ENCODE results near the gene ASAP3.
A peak's percentile ranks its signal among the peaks of the same experiment; 100 is the strongest.

ASAP3 gene

DNA sequence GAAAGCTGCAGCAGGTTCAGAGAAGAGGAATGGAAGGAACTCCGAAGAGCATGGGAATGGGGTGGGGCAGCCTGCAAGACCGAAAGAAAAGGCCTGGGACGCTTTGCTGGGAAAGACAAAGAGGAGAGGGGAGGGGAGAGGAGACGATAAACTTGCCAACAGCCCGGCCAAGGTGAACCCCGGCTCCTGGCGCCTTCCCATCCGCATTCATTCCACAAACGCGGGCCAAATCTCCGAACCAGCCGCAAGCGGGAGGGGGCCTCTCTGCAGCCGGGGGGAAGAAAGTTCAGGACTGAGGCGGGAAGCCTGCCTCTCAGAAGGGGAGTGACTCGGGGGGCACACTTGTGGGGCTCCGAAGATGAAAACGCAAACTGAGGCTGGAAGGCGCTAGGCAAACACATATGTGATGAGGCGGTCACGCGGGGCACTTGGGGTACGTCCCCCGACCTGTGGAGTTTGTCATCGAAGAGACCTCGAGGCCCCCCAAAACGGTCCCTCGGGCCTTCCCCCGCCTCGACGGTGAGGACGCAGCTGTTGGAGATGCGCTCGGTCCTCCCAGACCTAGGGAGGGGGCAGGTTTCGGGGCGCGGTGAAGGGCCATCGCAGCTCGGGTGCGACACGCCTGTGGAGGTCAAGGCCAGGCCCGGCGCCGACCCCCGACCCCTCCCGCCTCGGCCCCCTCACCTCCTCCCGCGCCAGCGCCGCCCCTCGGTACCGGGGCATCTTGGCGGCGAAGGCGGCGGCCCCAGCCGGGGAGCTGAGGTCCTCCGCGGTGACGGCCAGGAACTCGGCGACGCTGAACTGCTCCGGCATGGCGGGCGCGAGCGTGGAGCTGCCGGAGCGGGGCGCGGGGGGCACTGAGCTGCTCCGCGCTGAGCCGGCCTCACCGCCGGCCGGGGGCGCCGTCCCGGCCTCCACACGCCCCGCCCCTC lies at the start of gene ASAP3:
ASAP3 (minus strand) TSS at position 859 of the 932 bp plus-strand sequence; CDS start at position 813, 46 bp downstream.
- no peak for DNase-seq

- peak; percentile 32 for DNase-seq
Observed at GRCh38 chr1:23533246-23534023, 49.5 kb upstream of the ASAP3 start.

DNA sequence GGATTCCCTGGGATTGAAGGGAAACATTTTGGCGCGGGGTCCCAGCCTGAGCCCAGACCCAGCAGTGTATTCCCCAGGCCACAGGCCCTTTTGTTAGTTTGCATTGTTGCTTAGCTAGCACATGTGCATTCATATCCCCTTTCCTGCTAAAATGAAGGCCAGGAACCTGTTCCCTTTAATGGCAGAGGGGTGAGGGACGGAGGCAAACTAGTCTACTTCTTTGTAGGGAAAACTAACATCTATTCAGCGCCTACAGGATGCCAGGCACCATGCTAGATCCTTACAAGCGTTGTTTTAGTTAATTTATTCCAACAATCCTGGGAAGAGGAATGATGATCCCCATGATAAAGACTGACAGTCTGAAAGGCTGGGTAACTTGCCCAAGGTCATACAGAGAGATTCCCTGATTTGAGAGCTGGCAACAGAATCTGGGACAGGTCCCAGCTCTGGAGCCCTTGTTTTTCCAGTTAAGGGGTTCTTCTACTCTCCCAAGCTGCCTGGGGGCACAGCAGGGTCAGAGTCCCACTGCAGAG lies 47.6 kb upstream of the ASAP3 start:
- DNase-seq: no peak

GRCh38 chr1:23530747-23531561 lies 47.0 kb upstream of the ASAP3 start, which contains the start of gene E2F2:
TSS of gene E2F2 (minus strand) at chr1:23531233. CDS start at chr1:23530793, 440 bp downstream.
- peak; percentile 88 for DNase-seq

DNA sequence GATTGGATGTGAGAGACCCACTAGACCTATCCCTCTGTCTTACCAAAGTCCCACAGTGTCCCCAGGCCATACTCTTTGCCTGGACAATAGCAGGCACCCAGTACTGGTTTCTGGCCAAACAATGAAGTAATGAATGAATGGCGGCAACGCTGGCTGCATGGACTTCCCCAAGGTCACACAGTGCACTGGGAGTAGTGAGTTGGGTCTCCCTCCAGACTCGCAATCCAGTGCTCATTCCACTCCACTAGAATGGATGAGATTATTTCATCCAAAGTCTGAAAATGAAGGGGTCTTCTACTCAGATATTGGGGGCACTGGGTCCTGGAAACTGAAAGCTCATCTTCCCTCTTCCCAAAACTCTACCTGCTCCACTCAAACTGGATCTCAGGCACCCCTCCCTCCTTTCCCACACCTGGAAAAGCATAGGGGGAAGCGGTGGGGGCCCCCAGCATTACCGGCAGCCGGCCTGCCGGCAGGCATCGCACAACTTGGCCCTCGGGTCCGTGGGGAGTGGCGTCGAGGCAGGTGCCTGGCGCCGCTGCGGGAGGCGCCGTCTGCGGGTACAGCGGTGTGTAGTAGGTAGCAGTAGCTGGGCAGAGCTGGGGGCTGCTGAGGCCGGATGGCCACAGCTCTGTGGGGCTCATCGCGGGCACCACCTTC lies 46.2 kb upstream of the ASAP3 start:
- no peak for DNase-seq

- no peak for DNase-seq
Observed at GRCh38 chr1:23529146-23530086, 45.4 kb upstream of the ASAP3 start.

DNA sequence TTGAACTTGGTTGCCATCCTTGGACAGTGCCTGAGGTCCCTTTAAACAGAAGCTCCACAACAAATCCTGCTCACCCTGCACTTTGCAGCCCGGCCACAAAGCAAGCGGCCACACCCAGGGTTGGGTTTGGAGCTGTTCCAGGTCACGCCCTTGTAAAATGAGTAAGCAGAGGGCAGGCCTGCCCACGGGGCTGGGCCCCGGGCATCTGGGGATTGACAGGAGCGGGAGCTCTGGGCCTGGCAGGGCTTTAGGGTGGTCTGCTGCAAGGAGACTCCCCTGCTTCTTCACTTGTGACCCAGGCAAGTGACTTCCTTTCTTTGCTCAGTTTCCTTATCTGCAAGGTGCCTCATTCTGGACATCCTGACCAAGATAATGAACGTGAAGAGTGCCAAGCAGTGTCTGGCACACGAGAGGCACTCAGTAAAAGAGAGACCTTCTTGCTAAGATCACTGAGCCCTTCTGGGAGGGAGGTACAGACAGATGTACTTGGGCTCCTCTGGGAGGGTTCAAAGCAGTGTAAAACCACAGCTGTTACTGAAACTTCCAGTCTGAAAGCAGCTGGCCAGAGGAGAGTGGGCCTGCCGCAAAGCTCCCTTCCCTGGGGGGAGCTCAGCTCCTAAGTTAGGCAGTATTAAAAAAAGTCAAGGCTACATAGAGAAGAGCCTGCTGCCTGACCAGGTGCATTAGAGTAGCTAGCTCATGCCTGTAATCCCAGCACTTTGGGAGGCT lies 44.4 kb upstream of the ASAP3 start:
- DNase-seq: peak; percentile 78

- DNase-seq: no peak
Observed at GRCh38 chr1:23527900-23528249, 43.9 kb upstream of the ASAP3 start.

DNA sequence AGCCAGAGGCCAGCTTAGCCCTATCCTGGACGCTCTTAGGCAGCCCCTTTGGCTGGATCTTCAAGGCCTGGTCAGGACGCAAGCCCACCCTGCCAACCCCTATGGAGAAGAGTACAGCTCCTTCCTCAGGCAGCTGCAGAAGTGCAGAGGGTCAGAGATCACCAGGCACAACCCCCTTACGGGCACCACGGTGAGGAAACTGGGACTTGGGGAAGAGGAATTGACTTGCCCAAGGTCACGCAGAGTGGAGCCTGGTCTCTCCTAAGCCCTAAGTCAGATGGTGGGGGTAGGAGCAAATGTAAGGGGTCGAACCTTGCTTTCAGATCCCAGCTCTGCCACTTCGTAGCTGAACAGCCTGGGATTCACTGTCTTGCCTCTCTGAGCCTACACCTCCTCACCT lies 43.4 kb upstream of the ASAP3 start:
- DNase-seq: no peak

DNA sequence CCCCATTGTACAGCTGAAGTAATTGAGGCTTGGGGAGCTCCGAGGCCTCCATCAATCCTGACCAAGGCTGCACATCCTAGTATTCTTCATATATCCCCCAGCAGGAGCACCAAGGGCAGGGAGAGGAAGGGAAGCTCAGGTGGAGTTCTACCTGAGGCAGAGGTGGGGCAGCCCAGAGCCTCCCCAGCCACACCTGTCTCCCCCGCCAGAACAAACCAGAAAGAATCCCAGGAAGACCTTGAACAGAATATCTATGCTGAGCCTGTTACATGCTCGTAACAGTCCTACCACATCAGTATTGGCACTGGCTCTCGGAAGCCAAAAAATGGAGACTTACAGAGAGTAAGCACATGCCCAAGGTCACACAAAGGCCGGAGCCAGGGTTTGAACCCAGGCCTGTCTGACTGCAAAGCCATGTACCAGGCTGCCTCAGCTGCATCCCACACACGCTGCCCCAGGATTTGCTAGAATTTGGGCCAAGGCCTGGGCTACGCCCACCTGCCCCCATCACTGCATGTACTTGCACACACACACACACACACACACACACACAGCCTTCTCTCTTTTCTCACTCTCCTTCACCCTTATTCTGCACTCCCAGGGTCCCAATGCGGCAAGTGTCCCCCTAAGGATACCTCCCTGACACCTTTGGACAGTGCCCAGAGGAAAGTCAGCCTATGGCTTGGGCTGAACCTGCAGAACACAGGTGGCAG lies 42.5 kb upstream of the ASAP3 start:
- DNase-seq: no peak

- DNase-seq: peak; percentile 36
Observed at GRCh38 chr1:23525558-23526250, 41.7 kb upstream of the ASAP3 start.

DNA sequence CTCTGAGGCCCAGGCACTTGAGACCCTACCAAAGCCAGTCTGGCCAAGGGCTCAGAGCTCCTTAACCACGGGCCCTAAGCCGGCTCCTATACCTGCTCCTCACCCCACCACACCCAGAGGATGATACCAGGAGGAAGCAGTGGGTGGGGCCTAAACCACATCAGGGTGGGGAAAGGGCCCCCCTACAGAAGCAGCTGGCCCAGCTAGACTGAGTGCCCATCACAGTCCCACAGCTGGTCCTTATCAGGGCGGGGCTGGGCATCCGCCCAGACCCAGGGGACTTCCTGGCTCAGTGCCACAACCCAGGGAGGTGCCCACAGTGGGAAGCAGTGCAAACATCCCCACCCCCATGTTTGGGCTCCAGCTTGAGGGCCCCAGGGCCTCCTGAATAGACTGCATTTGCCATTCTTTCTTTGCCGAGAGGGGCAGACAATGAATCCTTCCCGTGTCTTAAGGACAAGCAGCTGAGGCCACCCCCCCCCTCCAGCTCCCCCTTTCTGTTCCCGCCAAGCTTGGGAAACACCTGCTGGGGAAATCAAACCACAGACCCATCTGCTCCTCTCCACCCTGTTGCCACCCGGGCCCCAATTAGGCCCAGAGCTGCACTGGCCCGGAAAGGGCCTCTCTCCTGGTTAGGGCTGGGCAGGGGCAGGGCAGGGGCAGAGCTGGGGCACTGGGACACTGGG lies 40.9 kb upstream of the ASAP3 start:
- DNase-seq: peak; percentile 64

DNA sequence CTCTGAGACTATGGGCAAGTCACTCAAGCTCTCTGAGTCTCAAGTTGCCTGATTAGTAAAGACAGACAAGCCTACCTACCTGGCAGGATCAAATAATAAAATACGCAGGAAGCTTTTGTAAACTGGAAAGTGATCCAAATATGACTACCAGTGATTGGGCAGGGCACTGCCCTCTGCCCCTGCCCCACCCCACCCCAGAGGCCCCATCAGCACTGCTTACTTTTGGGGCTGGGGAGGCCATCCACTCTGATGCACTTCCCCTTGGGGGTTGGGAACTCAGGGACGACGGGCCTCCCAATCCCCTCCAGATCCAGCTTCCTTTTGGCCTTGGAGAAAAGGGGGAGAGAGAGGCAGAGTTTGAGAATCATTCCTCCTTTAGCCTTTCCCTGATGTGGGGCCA lies 40.2 kb upstream of the ASAP3 start:
- no peak for DNase-seq

GRCh38 chr1:23522244-23522982 lies 38.4 kb upstream of the ASAP3 start:
- DNase-seq: peak; percentile 40

DNA sequence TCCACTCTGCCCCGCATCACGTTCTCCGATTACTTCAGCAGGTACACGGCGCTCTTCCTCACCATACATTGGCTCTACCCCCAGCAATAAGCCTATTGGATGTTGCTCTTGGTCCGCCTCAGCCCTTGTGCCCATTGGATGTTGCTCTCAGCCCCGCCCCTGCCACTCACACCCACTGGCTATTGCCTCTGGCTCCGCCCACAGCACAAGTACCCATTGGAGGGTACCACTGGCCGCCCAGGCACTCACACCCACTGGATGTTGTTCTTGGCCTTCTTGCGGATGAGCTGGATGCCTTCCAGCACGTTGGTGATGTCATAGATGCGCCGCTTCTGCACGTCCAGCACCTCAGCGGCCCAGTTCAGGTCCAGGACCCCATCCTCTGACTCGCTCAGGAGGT lies 37.6 kb upstream of the ASAP3 start:
- DNase-seq: no peak

DNA sequence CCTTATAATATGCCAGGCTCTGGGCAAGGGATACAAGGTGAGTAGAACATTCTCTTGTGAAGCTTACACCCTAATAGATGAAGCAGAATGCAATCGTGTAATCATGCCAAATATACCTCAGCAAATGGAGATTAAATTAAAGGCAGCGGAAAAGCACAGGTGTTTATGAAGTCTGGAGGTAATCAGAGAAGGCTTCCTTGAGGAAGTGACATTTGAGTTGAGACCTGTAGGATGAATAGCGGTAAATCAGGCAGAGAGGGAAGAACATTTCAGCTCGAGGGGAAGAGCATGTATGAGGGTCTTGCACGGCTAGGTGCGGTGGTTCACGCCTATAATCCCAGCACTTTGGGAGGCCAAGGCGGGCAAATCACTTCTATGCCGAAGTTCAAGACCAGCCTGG lies 33.6 kb upstream of the ASAP3 start:
- no peak for DNase-seq

DNA sequence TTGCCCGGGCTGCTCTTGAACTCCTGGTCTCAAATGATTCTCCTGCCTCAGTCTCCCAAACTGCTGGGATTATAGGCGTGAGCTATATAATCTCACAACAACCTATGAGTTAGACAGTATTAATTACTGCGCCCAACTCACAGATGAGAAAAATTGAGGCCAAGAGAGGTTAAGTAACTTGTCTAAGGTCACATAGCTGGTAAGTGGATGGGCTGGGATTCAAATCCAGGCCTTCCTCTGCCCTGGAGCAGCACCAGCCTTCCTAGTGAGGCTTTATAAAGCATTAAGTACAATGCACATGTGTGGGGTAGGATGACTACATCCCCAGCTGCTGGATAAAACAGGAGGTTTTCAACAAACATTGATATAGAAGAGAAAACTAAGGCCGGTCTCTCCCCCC lies 31.9 kb upstream of the ASAP3 start:
- DNase-seq: no peak

Measured in CD4-positive, alpha-beta T cell treated with Interleukin-15 for 1 hour (primary cell).